Epithelial cell of proximal tubule (primary cell): Measurements from ENCODE around the gene IFNLR1. TPM values are rescaled to one million over a fixed set of nuclear protein-coding genes. Genes with fewer than 3 reads are reported as not detected.
A peak's percentile ranks its signal among the peaks of the same experiment; 100 is the strongest.

Experiments used
- DNase-seq: peaks from one replicate; pipeline ENCODE4 v3.0.0-alpha.2; 2011; ENCODE audit warnings: low read depth
- H3K4me3 ChIP-seq: 2 replicates; pipeline ENCODE4 v1.5.1; 2011; ENCODE audit warnings: low read depth, mild to moderate bottlenecking, low read length
- CTCF ChIP-seq: conservative IDR thresholded peaks from 2 replicates; pipeline ENCODE4 v1.5.1; 2012; ENCODE audit warnings: low read depth, mild to moderate bottlenecking, low read length
- total RNA-seq: library from RNA; depleted of rRNA; stranded (reverse); fragments of >200 nt; gene quantifications from 2 replicates; pipeline ENCODE4 v1.2.3, GENCODE V29; 2015

Gene IFNLR1
- total RNA-seq, 1 donor from 2014 or later, result 3.6 TPM

- no peak for DNase-seq
Observed at GRCh38 chr1:24151175-24151533, 35.9 kb downstream of the IFNLR1 start.

GRCh38 chr1:24150234-24151174 is 36.6 kb downstream of the IFNLR1 start:
- DNase-seq, result no peak
- H3K4me3 ChIP-seq, result peak overlapping the region; percentile 39
- TF ChIP-seq CTCF, result peak; percentile 74

More at GRCh38 chr1:24151175-24151533, 35.9 kb downstream of the IFNLR1 start:
- TF ChIP-seq CTCF, result no peak
- H3K4me3 ChIP-seq, result no peak overlapping the region

GRCh38 chr1:24149866-24150233 is 37.2 kb downstream of the IFNLR1 start:
- no peak for DNase-seq
- peak overlapping the region; percentile 39 for H3K4me3 ChIP-seq
- no peak for TF ChIP-seq CTCF

- no peak for DNase-seq
- no peak overlapping the region for H3K4me3 ChIP-seq
- TF ChIP-seq CTCF, result no peak
Observed at GRCh38 chr1:24147816-24148215, 39.3 kb downstream of the IFNLR1 start.

GRCh38 chr1:24147194-24147593 is 39.9 kb downstream of the IFNLR1 start:
- no peak for TF ChIP-seq CTCF
- H3K4me3 ChIP-seq, result no peak overlapping the region
- no peak for DNase-seq

- no peak for TF ChIP-seq CTCF
- no peak for DNase-seq
- H3K4me3 ChIP-seq, result peak within 1 kb of the TSS; percentile 71
Observed at GRCh38 chr1:24142546-24143534, 44.2 kb downstream of the IFNLR1 start, which contains the start of gene IL22RA1. Gene IL22RA1, minus strand, starts transcription at chr1:24143140. Its CDS starts 58 bp downstream, at chr1:24143082.
